Measurements from ENCODE around the gene GEN1. TPM values are rescaled to one million over a fixed set of nuclear protein-coding genes. Genes with fewer than 3 reads are reported as not detected.

Gene GEN1
- total RNA-seq, 1 experiment from 2014 or later, result 29.6 TPM

- intact Hi-C loops (cut with micrococcal nuclease; ENCODE audit: unreplicated experiment), result no loop called here
- CTCF ChIA-PET, result interaction anchor here (0.7 kb wide), 1 partner anchor 92 kb away, joined by 7 read pairs; no protein-coding TSS in a partner anchor
- BruUV-seq (replicated peaks), result no TSS peak
- TF ChIP-seq CTCF (IDR thresholded peaks at IDR 0.05; ENCODE audit: unreplicated experiment), result no peak
- Mint-ChIP-seq H3K36me3 (ENCODE audit: insufficient read depth, unreplicated experiment) (no peaks in the 10 kb centered on the region), H3K27me3 (ENCODE audit: unreplicated experiment) (peaks cover 8% of the 10 kb centered on the region), H3K4me1 (ENCODE audit: low read depth, unreplicated experiment) (no peaks in the 10 kb centered on the region), H3K4me3 (ENCODE audit: low read depth, unreplicated experiment) (no peak overlapping the region), H3K27ac (ENCODE audit: unreplicated experiment) (no peak overlapping the region), H3K9me3 (ENCODE audit: low read depth, unreplicated experiment) (no peaks in the 10 kb centered on the region)
- no peak for DNase-seq
Observed at GRCh38 chr2:17805717-17806363, 51.9 kb downstream of the GEN1 start.

GRCh38 chr2:17813010-17813741, 59.2 kb downstream of the GEN1 start:
- Mint-ChIP-seq H3K27ac (ENCODE audit: unreplicated experiment) (no peak overlapping the region), H3K4me1 (ENCODE audit: low read depth, unreplicated experiment) (no peaks in the 10 kb centered on the region), H3K36me3 (ENCODE audit: insufficient read depth, unreplicated experiment) (no peaks in the 10 kb centered on the region), H3K9me3 (ENCODE audit: low read depth, unreplicated experiment) (no peaks in the 10 kb centered on the region), H3K4me3 (ENCODE audit: low read depth, unreplicated experiment) (no peak overlapping the region), H3K27me3 (ENCODE audit: unreplicated experiment) (peaks cover 21% of the 10 kb centered on the region)
- CTCF ChIA-PET, result interaction anchor here (0.7 kb wide), 1 partner anchor 52 kb away, joined by 3 read pairs; no protein-coding TSS in a partner anchor
- no peak for TF ChIP-seq CTCF (IDR thresholded peaks at IDR 0.05; ENCODE audit: unreplicated experiment)
- DNase-seq, result no peak
- BruUV-seq (replicated peaks), result no TSS peak
- intact Hi-C loops (cut with micrococcal nuclease; ENCODE audit: unreplicated experiment), result no loop called here

- Mint-ChIP-seq H3K27me3 (ENCODE audit: unreplicated experiment) (peaks cover 18% of the 10 kb centered on the region), H3K9me3 (ENCODE audit: low read depth, unreplicated experiment) (no peaks in the 10 kb centered on the region), H3K36me3 (ENCODE audit: insufficient read depth, unreplicated experiment) (no peaks in the 10 kb centered on the region), H3K4me1 (ENCODE audit: low read depth, unreplicated experiment) (no peaks in the 10 kb centered on the region), H3K27ac (ENCODE audit: unreplicated experiment) (no peak overlapping the region), H3K4me3 (ENCODE audit: low read depth, unreplicated experiment) (no peak overlapping the region)
- DNase-seq, result no peak
- CTCF ChIA-PET, result interaction anchor here (0.7 kb wide), 1 partner anchor 52 kb away, joined by 3 read pairs; no protein-coding TSS in a partner anchor
- intact Hi-C loops (cut with micrococcal nuclease; ENCODE audit: unreplicated experiment), result no loop called here
- no peak for TF ChIP-seq CTCF (IDR thresholded peaks at IDR 0.05; ENCODE audit: unreplicated experiment)
- BruUV-seq (replicated peaks), result no TSS peak
Observed at GRCh38 chr2:17813742-17814473, 60.0 kb downstream of the GEN1 start.

GRCh38 chr2:17814601-17815000, 60.7 kb downstream of the GEN1 start:
- DNase-seq, result no peak
- no peak for TF ChIP-seq CTCF (IDR thresholded peaks at IDR 0.05; ENCODE audit: unreplicated experiment)

More at GRCh38 chr2:17814601-17815000, 60.7 kb downstream of the GEN1 start:
- BruUV-seq (replicated peaks), result no TSS peak
- Mint-ChIP-seq H3K27me3 (ENCODE audit: unreplicated experiment) (peaks cover 18% of the 10 kb centered on the region), H3K4me1 (ENCODE audit: low read depth, unreplicated experiment) (no peaks in the 10 kb centered on the region), H3K9me3 (ENCODE audit: low read depth, unreplicated experiment) (no peaks in the 10 kb centered on the region), H3K36me3 (ENCODE audit: insufficient read depth, unreplicated experiment) (no peaks in the 10 kb centered on the region), H3K4me3 (ENCODE audit: low read depth, unreplicated experiment) (no peak overlapping the region), H3K27ac (ENCODE audit: unreplicated experiment) (no peak overlapping the region)
- CTCF ChIA-PET, result no interaction called here
- intact Hi-C loops (cut with micrococcal nuclease; ENCODE audit: unreplicated experiment), result no loop called here

Data from Calu3 (cell line).